OCI-LY1 (cell line): ENCODE results near the gene GTF2E1.

Source experiments
- EZH2 ChIP-seq: fragments of 200-600 bp; sonication (generic), shearing (Covaris generic); IDR thresholded peaks from 2 replicates; pipeline ENCODE4 v1.8.0; 2017; ENCODE audit warnings: borderline replicate concordance, mixed run types, mild to moderate bottlenecking, antibody characterized with exemption, low read length, moderate library complexity, mixed read lengths
- TF ChIP-seq, protein P1 (sequence below): fragments of 200-600 bp; sonication (generic), shearing (Covaris generic); IDR thresholded peaks from 2 replicates; pipeline ENCODE4 v1.5.1; 2017; ENCODE audit warnings: mild to moderate bottlenecking, antibody characterized with exemption, low read length, moderate library complexity, mixed read lengths

DNA sequence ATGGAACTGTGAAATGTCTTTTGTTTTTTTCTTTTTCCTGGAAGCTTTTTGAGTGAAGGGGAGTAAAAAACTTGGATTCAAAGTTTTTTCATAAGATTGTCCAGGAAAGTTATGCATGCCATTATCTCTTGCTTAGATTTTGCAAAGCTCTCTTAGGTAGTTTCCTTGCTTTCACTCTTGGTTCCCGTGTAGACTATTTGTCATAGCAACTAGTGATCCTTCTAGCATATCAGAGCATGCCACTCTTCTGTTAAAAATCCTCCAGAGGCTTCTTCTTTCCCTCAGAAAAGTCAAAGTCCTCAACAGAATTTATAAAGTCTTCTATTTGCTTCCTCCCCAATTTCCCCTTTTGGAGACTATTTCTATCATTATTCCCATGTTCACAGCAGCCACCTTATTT is 21.1 kb downstream of the GTF2E1 start:
- TF ChIP-seq, protein P1, sequence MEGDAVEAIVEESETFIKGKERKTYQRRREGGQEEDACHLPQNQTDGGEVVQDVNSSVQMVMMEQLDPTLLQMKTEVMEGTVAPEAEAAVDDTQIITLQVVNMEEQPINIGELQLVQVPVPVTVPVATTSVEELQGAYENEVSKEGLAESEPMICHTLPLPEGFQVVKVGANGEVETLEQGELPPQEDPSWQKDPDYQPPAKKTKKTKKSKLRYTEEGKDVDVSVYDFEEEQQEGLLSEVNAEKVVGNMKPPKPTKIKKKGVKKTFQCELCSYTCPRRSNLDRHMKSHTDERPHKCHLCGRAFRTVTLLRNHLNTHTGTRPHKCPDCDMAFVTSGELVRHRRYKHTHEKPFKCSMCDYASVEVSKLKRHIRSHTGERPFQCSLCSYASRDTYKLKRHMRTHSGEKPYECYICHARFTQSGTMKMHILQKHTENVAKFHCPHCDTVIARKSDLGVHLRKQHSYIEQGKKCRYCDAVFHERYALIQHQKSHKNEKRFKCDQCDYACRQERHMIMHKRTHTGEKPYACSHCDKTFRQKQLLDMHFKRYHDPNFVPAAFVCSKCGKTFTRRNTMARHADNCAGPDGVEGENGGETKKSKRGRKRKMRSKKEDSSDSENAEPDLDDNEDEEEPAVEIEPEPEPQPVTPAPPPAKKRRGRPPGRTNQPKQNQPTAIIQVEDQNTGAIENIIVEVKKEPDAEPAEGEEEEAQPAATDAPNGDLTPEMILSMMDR, result no peak
- TF ChIP-seq EZH2, result no peak
